ENCODE data around the gene POFUT1.

Gene POFUT1

DNA sequence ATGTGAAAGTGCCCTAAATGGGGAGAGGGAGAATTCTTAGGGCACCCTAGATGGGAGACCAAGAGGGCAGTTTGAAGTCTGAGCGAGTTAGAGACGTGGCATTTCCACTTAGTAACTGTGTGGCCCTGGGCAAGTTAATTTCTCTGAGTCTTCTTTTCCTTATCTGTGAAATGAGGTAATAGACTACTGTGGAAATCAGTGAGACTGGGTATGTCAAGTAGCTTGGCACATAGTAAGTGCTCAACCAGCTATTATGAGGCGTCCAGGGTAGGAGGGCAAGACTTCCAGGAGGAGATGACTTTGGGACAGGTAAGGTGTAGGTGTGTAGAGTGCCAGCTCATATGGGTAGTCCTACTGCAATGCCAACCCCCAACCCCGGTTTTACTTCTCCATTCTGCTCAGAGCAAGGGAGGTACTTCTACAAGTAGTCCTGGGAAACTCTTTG lies 70.5 kb downstream of the POFUT1 start:
- no peak for DNase-seq (ENCODE audit: insufficient read length, low spot score)
- no peak for TF ChIP-seq POLR2A (IDR thresholded peaks at IDR 0.05; ENCODE audit: low read depth, low read length)
- no peak for FAIRE-seq

DNA sequence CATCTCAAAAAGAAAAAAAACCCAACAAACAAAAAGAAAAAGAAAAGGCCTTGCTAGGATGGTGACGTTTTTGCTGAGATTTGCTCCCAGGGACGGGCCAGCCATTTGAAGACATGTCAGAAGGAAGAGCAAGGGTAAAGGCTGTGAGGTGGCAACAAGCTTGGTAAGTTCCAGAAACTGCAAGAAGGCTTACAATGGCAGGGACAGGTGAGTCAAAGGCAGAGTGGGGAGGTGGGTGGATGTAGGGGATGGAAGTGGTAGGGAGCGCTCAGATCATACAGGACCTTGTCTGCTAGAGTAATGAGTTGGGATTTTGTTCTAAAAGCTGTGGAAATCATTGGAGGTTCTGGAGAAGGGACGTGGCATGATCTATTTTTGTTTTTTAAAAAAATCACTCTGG lies 74.0 kb downstream of the POFUT1 start:
- TF ChIP-seq POLR2A (IDR thresholded peaks at IDR 0.05; ENCODE audit: low read depth, low read length), result no peak
- DNase-seq (ENCODE audit: insufficient read length, low spot score) (no peak), FAIRE-seq (no peak)

DNA sequence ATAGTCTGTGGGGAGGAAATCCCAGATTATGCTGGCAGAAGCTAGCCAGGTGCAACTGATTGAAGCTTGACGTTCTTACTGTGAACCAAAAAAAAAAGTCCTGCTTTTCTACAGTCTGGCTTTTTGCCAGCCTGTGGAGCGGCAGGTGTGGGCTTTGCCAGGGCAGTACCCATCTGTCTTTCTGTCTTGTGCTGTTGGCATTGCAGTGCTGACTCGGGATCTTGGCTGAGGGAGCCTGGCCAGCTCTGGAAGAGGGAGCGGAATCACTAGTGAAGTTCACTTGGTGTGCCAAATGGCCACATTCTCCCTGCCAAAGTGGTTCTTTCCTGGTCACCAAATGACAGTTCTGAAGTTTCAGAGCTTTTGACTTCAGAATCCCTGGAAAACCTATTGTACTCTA lies 74.8 kb downstream of the POFUT1 start:
- DNase-seq (ENCODE audit: insufficient read length, low spot score), result no peak
- no peak for TF ChIP-seq POLR2A (IDR thresholded peaks at IDR 0.05; ENCODE audit: low read depth, low read length)
- no peak for FAIRE-seq

DNA sequence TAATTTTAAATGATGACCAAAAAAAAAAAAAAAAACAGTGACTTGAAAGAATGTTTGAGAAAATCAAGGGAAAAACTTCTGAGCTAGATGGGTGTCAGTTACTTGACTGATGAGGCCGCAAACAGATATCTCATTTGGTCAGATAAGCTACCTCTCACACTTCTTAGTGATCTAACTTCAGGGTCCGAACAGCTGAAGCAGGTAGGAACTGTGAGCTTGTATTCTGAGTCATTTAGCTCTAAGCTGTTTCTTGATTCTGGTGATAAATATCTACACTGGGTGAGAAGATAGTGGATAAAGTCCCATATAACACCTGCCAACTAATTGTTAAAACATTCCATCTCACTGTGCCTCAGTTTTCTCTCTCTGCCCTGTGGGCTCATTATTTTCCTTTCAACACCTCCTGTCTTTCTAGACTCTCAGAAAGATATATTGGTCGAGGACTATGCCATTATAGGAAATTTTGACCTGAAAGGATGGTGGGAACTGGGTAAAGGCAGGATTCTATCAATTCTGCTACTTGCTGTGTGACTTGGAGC lies 77.5 kb downstream of the POFUT1 start:
- DNase-seq (ENCODE audit: insufficient read length, low spot score) (no peak), FAIRE-seq (no peak)
- no peak for TF ChIP-seq POLR2A (IDR thresholded peaks at IDR 0.05; ENCODE audit: low read depth, low read length)

DNA sequence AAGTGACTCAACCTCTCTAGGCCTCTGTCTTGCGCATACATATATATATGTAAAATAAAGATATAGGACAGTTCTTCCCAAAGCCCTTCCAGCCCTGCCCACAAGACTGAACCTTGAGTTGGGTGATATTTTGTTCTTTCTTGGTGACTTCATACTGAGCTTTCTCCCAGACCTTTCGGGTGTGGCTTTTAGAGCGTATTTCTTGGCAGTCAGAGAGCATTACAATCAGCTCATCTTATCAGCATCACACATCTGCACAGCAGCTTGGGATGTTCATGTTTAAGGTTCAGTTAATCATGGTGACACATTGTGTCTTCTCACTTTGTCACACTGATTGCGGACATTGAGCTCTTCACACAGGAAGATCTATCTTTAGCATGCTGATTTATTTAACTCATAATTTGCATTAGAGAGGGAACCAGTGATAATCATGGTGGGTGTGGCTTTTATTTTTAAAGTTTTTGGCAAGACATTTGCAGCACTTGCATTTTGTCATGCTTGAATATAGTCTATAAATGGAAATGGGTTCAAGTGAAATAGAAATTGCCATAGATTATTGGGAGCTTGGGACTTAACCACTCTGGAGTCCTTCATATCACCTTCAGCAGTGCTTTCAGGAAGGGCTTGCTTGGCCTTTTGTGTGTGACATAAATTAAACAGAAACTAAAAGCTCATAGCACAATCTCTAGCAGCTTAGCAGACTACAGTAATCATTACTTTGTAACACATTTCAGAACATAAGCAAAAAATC lies 78.1 kb downstream of the POFUT1 start:
- FAIRE-seq (no peak), DNase-seq (ENCODE audit: insufficient read length, low spot score) (no peak)
- no peak for TF ChIP-seq POLR2A (IDR thresholded peaks at IDR 0.05; ENCODE audit: low read depth, low read length)

DNA sequence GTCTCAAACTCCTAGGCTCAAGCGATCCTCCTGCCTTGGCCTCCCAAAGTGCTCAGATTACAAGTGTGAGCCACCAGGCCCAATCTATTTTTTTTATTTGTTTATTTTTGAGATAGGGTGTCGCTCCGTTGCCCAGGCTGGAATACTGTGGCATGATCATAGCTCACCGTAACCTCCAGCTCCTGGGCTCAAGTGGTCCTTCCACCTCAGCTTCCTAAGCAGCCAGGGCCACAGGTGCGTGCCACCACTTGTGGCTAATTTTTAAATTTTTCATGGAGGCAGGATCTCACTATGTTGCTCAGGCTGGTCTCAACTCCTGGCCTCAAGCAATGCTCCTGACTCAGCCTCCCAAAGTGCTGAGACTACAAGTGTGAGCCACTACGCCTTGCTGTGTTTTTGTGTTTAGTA lies 79.6 kb downstream of the POFUT1 start:
- FAIRE-seq (no peak), DNase-seq (ENCODE audit: insufficient read length, low spot score) (no peak)
- TF ChIP-seq POLR2A (IDR thresholded peaks at IDR 0.05; ENCODE audit: low read depth, low read length), result no peak
